GM21786 (cell line): Measurements from ENCODE around the gene CSTPP1.
"Not testable (repeated sequence)": the region's sequence is repeated elsewhere in the genome, so short reads cannot be mapped to it uniquely, and the experiment has no call there.

Experiments
- ATAC-seq: cut with Tn5 transposase; IDR thresholded peaks from one replicate; pipeline ENCODE4 v1.9.1; 2021; ENCODE audit not compliant: unreplicated experiment

CSTPP1 gene

DNA sequence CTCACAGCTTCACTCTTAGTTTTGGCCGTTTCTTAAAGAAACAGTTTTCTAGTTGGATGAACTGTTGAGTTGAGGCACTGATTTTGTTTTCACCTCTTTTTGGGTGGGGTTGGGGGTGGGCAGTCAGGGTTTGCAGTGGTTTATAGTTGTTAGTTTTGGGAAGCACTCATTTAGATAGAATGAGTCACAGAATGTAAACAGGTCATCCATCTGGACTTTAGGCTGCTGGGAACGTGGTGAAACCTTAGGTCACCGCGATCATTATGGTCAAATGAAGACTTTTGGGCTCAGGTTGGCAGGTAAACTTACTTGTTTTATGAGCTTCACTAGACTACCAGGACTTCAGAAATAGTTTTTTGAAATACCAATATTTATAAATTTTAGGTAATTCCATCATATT is 48.4 kb downstream of the CSTPP1 start:
- no peak for ATAC-seq

DNA sequence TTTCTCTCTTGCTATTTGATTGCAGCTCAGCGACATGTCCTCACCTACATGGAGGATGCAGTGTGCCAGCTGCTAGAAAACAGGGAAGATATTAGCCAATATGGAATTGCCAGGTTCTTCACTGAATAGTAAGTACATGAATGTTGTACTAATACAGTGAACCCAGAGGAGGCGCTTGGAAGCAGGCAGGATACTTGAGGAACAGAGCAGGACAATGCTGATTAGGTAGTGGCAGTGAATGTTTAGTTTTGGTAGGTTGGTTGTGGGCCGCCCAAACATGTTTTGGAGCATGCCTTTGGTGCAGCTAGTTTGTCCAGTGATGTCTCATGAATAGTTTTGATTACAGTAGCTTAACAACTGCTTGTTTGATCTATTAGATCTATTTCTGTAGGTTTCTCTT is 50.6 kb downstream of the CSTPP1 start:
- ATAC-seq, result no peak

DNA sequence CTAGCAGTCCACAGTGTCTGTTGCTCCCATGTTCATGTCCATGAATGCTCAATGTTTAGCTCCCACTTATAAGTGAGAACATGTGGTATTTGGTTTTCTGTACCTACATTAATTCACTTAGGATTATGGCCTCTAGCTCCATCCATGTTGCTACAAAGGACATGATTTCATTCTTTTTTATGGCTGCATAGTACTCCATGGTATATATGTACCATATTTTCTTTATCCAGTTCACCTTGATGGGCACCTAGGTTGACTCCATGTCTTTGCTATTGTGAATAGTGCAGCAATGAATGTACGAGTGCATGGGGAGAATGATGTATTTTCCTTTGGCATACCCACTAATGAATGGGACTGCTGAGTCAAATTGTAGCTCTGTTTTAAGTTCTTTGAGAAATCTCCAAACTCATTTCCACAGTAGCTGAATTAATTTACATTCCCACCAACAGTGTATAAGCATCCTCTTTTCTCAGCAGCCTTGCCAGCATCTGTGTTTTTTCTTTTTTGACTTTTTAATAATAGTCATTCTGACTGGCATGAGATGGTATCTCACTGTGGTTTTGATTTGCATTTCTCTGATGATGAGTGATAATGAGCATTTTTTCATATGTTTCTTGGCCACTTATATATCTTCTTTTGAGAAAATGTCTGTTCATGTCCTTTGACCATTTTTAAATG is 53.4 kb downstream of the CSTPP1 start:
- ATAC-seq, result not testable (repeated sequence)

DNA sequence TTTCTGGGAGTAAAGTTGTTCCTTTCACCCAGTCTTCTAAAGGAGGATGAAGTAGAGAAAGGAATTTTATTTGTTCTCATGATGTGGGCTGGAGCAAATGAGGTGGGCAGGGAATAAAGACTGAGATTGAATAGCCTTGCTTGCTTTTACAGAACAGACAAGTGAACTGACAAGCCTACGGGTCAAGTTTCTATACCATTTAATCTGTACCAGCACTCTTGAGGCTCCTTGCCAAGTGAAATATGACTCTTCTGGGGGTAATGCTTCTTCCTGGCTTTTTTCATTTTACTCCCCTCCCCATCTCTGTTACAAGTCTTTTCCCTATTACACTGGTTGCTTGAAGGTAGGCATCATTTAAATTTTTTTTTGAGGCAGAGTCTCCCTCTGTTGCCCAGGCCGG is 54.8 kb downstream of the CSTPP1 start:
- no peak for ATAC-seq

DNA sequence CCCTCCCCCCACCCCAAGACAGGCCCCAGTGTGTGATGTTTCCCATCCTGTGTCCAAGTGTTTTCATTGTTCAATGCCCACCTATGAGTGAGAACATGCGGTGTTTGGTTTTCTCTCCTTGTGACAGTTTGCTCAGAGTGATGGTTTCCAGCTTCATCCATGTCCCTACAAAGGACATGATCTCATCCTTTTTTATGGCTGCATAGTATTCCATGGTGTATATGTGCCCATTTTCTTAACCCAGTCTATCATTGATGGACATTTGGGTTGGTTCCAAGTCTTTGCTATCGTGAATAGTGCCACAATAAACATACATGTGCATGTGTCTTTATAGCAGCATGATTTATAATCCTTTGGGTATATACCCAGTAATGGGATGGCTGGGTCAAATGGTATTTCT is 55.8 kb downstream of the CSTPP1 start:
- ATAC-seq, result not testable (repeated sequence)

DNA sequence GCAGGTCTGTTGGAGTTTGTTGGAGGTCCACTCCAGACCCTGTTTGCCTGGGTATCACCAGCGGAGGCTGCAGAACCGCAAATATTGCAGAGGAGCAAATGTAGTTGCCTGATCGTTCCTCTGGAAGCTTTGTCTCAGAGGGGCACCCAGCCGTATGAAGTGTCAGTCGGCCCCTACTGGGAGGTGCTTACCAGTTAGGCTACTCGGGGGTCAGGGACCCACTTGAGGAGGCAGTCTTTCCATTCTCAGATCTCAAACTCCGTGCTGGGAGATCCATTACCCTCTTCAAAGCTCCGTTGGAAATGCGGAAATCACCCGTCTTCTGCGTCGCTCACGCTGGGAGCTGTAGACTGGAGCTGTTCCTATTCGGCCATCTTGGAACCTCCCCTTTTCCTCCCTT is 61.2 kb downstream of the CSTPP1 start:
- ATAC-seq, result not testable (repeated sequence)

DNA sequence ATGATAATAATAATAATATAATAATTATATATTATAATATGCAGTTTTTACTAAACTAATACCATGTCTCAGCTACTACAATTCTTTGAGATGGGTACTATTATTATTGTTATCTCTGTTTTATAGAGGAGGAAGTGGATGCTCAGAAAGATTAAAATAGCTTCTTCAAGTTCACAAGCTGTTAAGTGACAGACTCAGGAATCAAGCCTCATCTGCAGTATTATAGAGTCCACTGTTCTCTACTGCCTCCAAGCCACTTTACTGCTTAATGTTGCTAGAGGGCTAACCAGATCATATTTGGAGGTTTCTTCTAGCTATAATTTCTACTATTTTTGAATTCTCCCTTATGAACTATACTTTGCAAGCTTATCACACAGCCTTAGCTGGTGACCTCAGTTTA is 62.7 kb downstream of the CSTPP1 start:
- no peak for ATAC-seq

DNA sequence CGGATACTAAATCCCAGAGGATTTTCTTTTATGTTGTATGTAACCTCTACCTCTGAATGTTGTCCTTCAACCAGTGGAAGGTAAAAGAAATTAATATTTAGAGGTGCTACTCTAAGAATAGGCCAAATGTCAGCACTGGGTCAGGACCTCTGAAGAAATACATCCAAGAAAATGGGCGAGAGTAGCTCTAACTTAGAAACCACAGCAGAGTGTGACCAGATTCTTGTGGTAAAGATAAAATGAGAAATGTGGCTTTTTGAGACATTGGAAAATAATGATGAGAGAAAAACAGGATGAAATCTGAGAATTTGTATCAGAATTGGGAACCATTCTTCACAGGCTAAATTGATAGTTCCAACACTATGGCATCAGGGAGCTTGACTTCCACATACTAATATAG is 63.5 kb downstream of the CSTPP1 start:
- no peak for ATAC-seq

DNA sequence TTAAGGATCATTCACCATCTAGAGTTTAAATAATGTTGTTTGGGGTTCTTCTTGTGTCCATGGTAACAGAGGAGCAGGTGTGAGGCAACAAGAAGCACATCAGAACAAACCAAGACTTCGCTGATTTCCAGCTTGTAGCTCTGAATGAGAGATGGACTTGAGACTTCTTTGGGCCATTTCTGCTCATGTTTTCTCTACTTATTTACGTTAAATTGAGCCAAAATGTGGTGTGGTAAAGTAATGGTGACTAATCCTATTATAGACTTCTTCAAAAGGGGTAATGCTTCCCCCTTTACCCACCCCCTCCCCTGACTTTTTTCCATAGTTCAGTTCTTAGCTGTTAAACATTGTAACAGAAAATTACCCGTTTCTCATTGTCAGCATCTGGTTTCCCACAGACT is 65.2 kb downstream of the CSTPP1 start:
- ATAC-seq, result no peak

DNA sequence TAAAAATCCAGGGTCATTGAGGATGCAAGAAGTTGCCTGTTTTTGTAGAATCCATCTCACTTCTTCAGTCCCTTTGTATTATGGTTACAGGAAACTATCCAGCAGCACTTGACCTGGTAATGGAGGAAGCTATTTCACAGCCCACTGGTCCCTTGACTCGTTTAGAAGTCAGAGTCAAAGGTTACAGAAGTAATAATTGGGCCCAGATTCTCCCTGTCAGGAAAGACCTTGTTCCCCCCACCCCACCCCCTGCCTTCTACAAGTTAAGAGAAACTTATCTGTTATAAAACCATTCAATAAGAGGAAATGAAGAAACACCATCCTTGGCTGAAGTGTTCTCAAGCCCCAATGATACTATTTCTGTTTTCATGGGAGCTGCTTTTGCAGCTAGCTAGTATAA is 65.8 kb downstream of the CSTPP1 start:
- ATAC-seq, result no peak

DNA sequence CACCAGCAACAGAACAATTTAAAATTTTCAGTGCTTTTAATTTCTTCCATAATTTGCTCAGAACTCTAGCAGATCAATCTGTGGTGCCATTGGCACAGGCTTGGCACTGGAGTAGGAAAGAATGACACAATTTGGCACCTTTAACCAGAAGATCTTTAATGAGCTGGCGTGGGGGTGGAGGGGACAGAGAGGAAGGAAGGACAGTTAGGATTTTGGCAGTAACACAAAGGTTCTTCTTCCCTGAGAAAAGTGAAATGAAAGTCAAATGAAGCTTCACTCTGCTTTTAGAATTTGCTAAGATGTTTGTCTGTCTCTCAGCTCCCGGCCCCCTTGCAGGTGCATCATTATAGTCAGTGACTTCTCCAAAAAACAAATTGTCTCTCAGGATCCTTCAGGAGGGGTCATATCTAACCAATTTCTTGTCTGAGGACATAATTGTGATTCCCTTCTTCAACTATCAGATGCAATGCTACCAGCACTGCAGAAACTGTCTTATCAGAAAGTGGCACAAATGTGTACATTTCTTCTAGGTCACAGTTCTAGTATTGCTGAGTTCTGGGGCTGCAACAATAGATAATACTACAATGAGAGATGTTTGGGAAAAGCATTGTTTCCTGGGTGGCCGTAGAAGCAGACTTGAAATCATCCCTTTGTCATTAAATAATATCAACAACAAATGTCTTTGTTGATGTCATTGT is 66.8 kb downstream of the CSTPP1 start:
- no peak for ATAC-seq

DNA sequence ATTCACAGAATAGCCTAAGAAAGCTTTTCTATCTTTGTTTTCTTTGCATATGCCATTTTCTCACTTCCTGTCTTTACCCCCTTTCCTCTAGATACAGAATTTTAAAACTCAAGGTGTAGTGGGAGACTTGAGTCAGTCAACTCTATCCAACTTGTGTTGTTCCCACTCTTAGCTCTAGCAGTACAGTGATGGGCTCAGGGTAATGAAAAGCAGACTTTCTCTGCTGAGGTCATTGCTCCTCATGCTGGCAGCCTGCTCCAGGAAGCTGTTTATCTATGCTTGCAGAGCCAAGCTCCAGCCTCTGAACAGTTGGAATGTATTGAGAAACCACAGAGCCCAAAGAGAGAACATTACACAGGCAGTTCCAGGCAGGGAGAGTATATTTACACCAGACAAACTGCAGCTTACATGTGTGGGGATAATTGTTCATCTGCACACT is 68.1 kb downstream of the CSTPP1 start:
- no peak for ATAC-seq

DNA sequence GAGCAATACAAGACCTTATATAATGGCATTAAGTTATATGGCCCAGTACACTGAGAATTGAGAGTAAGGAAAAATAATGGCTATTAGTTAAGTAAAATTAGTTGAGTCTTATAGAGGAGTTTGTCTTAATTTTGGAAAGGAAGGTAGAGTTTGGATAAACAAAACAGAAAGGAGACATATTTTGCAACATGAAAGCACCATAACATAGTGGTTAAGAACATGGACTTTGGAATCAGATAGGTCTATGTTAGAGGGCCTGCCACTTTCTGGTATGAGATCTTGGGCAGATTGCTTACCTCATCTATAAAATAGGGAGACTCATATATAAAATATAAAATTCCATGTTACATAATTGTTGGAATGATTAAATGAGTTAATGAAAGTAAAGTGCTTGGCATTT is 68.9 kb downstream of the CSTPP1 start:
- ATAC-seq, result no peak

DNA sequence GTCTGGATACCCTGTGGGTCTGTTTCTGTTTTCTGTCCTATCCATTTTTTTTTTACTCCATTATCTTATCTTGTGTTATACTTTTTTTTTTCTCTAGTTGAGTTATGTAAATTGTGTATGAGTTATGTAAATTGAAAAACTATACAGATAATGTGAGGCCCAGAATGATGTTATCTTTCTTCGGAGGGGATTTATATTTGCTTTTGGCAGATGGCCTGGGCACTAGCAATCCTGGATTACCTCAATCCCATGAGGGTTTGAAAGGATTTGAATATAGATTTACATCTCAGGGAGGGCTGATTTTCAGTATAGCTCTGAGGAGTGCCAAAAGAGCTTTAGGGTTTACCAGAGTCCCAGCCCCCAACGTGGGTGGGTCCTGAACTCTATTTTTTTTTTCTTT is 71.0 kb downstream of the CSTPP1 start:
- ATAC-seq, result no peak

DNA sequence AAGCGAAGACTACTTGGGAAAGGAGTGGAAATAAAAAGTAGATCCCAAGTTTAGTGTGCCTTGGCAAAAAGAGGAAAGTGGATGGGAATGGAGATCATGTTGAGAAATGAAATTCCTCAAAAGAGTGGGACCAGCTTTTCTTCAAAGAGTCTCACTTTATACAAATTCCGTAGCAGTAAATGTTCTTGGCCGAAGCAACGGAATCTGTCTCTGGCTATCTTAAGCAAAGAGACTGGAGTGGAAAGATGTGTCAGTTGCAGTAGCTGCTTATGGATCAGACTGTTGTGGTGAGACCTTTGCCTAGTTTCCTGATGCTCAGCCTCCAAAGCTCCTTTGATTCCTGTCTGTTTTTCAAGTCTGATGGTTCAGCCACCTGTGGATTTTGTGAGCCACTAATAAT is 73.6 kb downstream of the CSTPP1 start:
- ATAC-seq, result no peak

DNA sequence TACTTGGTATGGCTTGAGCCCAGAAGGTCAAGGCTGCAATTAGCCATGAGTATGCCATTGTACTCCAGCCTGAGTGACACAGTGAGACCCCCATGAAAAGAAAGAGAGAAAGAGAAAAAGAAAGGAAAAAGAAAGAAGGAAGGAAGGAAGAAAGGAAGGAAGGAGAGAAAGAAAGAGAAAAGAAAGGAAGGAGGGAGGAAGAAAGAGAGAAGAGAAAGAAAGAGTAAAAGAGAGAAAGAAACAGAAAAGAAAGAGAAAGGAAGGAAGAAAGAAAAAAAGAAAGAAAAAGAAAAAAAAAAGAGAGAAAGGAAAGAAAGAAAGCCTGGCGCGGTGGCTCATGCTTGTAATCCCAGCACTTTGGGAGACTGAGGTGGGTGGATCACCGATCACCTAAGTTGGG is 77.5 kb downstream of the CSTPP1 start:
- ATAC-seq, result no peak

DNA sequence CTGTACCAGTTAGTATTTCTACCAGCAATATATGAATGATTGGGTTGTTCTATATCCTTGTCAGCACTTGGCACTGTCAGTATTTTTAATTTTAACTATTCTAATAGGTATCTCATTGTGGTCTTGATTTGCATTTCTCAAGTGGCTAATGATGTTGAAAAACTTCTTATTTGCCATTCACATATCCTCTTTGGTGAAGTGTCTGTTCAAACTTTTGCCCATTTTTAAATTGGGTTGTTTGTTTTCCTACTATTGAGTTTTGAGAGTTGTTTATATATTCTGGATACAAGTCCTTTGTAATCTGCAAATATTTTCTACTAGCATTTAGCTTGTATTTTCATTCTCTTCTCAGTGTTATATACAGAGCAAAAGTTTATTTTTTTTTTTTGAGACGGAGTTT is 82.1 kb downstream of the CSTPP1 start:
- ATAC-seq, result no peak

DNA sequence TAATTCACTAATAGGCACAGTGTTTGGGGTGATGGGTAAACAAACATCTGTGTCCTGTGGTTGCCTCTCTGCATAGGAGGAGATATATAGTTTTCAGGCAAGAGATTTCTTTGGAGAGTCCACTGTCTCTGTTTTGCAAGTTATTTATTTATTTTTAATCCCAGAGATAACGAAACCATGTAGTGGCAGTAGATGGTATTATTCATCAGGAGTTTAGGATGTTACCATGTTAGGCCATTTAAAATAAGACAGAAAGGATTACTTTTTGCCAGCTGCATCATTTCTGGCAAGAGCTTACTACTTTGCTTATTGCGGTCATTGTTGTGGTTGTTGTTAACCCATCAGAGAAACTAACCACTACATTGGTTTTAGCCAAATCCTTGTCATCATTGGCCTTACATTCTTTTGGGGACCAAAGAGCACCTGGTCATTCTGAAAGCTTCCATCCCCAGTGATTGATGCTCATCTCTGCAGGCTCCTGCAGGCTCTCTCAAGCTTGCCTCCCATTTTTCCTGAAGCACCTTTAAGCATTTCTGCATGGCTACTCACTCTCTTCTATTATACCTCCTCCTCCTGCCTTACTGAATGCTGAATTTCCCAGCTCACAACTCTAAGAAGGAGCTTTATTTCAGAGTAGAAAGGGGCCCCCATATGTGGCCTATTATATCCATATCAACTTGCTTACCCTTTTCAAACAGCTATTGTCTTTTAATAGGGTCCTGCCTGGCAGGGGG is 84.4 kb downstream of the CSTPP1 start:
- no peak for ATAC-seq

DNA sequence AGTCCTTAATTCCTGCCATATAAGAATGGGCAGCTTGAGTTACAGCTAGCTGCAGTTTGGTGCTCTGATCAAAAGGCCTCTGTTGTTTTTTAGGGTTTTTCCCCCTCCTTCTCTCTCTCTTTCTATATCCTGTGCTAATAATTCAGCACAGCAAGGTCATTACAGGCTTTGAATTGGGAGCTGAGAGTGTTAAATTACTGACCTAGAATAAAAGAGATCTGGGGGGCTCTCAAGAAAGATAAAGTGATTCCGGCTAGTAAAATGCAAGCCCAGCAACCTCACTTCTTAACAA is 84.9 kb downstream of the CSTPP1 start:
- no peak for ATAC-seq

DNA sequence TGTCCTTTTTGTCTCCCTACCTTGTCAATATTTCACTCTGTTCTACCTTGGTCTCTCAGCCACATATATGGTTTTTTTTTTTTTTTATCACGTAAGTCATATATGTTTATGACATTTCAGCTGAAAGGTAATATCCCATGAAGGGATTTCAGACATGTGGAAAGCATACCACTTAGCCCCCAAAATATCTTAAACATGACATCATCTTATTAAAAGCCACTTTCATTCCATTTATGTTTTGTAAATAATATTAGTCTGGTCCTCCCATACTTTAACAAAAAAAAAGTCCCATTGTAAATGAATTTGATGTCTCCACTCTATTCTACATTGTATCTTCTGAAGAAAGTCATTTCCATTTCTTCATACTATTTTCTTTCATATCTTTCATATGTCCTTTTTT is 85.4 kb downstream of the CSTPP1 start:
- ATAC-seq, result no peak

DNA sequence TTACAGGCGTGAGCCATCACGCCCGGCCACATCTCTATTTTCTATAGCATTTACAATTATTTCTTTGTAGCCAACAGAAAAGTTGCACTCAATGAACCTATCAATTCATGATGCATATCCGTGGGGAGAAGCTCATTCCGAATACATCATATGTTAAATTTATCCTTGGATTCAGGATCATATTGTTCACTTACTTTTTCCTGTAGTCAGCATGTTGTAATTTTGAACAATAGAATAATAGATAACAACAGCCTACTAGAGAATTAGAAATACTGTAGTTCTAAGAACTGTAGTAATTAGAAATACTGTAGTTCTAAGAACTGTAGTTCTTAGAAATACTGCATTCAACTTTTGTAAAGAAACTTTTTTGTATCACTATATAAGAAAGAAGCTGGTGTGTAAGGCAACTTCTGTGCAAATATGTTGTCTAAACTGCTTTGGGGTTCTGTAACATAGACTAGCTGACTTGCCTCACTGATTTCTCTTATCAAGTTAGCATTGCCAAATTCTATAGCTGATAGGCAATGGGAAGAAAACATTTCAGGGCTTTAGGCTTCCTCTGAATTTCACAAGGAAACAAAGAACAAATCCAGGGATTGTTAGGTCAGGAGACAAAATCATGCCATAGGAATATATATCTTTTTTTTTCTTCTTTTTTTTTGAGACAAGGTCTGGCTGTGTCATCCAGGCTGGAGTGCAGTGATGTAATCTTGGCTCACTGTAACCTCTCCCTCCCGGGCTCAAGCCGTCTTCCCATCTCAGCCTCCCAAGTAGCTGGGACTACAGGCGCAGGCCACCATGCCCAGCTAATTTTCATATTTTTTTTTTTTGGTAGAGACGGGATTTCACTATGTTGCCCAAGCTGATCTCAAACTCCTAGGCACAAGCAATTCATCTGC is 91.9 kb downstream of the CSTPP1 start:
- no peak for ATAC-seq
